ENCODE results near the gene SAMD5.

DNA sequence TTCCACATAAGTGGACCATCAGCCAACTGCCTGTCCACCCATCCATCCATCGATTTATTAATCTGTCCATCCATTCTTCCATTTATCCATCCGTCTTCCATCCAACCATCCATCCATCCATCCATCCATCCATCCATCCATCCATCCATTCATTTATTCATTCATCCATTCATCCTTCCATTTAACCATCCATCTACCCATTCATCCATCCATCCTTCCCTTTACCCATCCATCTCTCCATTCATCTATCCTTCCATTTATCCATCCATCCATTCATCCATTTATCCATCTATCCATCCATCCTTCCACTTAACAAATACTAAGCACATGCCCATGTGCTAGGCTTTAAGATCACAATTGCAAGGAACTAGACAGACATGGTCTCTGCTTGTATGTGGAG lies 6.8 kb downstream of the SAMD5 start:
- TF ChIP-seq, protein P1, sequence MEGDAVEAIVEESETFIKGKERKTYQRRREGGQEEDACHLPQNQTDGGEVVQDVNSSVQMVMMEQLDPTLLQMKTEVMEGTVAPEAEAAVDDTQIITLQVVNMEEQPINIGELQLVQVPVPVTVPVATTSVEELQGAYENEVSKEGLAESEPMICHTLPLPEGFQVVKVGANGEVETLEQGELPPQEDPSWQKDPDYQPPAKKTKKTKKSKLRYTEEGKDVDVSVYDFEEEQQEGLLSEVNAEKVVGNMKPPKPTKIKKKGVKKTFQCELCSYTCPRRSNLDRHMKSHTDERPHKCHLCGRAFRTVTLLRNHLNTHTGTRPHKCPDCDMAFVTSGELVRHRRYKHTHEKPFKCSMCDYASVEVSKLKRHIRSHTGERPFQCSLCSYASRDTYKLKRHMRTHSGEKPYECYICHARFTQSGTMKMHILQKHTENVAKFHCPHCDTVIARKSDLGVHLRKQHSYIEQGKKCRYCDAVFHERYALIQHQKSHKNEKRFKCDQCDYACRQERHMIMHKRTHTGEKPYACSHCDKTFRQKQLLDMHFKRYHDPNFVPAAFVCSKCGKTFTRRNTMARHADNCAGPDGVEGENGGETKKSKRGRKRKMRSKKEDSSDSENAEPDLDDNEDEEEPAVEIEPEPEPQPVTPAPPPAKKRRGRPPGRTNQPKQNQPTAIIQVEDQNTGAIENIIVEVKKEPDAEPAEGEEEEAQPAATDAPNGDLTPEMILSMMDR (IDR thresholded peaks at IDR 0.05), result no peak
- TF ChIP-seq, protein P2, sequence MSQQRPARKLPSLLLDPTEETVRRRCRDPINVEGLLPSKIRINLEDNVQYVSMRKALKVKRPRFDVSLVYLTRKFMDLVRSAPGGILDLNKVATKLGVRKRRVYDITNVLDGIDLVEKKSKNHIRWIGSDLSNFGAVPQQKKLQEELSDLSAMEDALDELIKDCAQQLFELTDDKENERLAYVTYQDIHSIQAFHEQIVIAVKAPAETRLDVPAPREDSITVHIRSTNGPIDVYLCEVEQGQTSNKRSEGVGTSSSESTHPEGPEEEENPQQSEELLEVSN (IDR thresholded peaks at IDR 0.05; ENCODE audit: borderline replicate concordance, low read depth), result no peak
- TF ChIP-seq JUN (IDR thresholded peaks at IDR 0.05), result no peak
- TF ChIP-seq MYC (IDR thresholded peaks at IDR 0.05; ENCODE audit: borderline replicate concordance, low read length), result no peak
- TF ChIP-seq EHMT2 (IDR thresholded peaks at IDR 0.05; ENCODE audit: low read depth), result no peak
- TF ChIP-seq POLR2AphosphoS2 (conservative IDR thresholded peaks at IDR 0.05; ENCODE audit: low read length), result no peak
- TF ChIP-seq FOSB (CRISPR knock-in tag; IDR thresholded peaks at IDR 0.05), result no peak
- no peak for TF ChIP-seq KDM5A (IDR thresholded peaks at IDR 0.05)
- no peak for TF ChIP-seq REST (IDR thresholded peaks at IDR 0.05)
- TF ChIP-seq MAX (IDR thresholded peaks at IDR 0.05), result no peak
- TF ChIP-seq RCOR1 (IDR thresholded peaks at IDR 0.05; ENCODE audit: low read depth, low read length), result no peak
- no peak for TF ChIP-seq POLR2A (IDR thresholded peaks at IDR 0.05; ENCODE audit: low read length)
- no peak for TF ChIP-seq CHD2 (IDR thresholded peaks at IDR 0.05; ENCODE audit: low read length, partially characterized antibody)
- TF ChIP-seq EP300 (IDR thresholded peaks at IDR 0.05), result no peak
